T-helper 9 cell (primary cell): ENCODE measurements around the gene TSHZ2.
"Not testable (repeated sequence)": the region's sequence is repeated elsewhere in the genome, so short reads cannot be mapped to it uniquely, and the experiment has no call there.

Source experiments
- DNase-seq: peaks from one replicate; pipeline ENCODE4 v3.0.0-alpha.2; 2020

Gene TSHZ2

DNA sequence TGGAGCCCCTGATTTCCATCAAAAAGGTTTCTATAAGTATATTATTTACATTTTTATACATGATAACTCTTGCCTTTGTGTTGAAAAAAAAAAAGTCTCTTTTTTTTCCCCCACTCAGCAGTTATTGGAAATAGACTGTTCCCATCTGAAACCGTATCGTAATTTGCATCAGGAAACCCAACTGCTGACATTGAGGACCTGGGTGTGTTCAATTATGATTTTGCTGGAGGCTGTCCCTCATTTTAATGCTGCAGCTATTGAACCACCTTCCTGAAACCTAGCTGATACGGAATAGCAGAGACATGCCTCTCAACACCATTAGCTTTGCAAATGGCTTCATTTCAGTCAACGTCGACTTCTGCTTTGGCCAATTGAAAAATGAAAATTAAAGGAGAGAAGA is 522.6 kb downstream of the TSHZ2 start:
- DNase-seq = no peak

DNA sequence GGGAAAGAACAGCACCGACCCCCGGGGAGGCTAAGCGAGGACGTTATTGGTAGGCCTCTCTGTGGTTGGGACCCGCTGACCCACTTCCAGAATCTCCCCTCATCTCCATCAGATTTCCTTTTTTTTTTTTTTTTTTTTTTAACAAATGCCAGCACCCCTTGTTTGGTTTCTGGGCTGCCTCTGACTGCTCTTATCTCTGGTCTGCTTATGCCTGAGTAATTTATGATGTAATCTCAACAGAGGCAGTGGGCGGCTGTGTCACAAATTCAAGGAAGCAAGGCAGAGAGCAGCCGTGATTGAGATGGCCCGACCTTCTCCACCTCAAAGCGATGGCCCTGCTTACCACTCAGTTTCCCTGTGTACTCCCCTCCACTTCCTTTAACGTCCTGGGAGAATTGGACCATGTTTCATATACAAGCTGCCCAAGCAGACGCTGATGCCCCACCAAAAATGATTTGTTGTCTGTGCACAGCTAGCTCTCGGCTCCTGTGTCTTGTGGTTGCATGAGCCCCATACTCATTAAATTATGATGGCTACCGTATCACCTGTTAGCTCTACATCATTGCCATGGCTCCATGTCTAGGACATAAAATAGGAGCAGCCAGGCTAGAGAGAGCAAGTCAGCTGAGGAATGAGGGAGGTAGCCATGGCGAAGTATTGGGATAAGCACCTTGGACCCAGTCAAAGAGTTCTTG is 523.4 kb downstream of the TSHZ2 start:
- no peak for DNase-seq

DNA sequence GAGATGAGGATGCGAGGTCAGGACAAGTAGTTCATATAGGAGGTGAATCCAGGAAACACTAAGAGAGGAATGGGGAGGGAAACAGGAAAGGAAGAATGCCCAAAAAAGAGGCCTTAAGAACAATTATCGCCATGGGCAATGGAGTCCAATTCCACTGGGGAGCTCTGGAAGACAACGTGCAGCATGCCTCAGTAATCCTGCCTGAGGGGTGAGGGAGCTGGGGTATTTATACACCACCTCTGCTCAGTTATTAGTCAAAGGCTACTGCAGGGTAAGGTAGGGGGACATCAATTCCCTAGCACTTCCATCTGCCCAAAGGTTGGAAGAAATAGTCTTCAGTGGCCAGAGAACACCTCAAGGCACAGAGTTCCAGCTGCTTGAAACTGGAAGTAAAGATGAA is 525.1 kb downstream of the TSHZ2 start:
- DNase-seq = no peak

DNA sequence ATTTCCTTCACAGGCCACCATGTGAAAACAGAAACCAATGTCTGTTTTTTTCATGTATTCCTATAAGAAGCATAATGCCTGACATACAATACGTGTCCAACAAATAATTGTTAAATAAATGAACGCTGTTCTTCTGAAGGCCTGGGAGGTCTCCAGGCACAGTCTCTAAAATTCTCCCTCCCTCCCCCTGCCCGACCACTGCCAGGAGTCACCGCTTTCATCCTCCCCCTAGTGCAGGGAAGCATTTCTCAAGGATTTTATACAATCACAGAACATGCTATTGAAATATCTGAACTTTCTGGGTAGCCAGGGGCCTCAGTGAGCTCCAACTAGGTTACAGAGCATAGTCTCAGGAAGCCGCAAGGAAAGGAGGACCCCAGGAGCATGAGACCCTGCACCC is 526.2 kb downstream of the TSHZ2 start:
- DNase-seq = no peak

DNA sequence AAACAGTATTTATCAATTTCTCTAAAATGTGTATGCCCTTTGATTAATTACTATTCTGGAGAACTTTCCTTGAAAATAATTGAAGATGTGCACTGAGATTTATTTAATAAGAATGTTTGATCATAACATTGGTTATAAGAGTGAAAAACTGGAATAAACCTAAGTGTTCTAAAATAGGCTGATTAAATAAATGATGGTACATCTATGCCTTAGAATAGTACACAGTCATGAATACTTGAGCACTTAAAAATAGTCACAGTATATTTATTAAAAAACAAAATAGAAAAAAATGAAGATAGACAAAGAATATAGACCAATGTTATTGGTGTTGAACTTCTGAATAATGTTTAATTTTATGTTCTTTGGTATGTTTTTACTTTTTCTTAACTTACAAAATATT is 528.5 kb downstream of the TSHZ2 start:
- DNase-seq = no peak

DNA sequence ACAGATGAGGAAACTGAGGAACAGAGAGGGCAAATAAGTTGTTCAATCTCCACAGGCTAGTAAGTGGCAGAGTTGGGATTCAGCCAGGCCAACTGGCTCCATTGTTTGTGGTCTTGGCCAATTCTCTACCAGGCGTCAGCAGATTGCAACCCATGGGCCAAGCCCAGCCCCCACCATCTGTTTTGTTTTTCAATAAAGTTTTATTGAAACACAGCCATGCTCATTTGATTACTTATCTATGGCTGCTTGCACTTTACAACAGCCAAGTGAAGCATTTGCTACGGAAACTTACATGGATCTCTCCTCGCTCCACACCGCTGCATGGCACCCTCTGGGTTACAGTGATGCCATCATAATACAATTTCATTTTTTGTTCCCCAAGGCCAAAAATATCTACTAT is 530.7 kb downstream of the TSHZ2 start:
- no peak for DNase-seq

DNA sequence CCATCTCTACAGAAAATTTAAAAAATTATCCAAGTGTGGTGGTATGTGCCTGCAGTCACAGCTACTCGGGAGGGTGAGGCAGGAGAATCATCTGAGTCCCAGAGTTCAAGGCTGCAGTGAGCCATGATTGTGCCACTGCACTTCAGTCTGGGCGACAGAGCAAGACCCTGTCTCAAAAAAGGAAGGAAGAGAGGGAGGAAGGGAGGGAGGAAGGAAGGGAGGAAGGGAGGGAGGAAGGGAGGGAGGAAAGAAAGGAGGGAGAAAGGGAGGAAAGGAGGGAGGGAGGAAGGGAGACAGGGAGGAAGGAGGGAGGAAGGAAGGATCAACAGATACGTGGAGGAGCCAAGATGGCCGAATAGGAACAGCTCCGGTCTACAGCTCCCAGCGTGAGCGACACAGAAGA is 531.4 kb downstream of the TSHZ2 start:
- DNase-seq = no peak

DNA sequence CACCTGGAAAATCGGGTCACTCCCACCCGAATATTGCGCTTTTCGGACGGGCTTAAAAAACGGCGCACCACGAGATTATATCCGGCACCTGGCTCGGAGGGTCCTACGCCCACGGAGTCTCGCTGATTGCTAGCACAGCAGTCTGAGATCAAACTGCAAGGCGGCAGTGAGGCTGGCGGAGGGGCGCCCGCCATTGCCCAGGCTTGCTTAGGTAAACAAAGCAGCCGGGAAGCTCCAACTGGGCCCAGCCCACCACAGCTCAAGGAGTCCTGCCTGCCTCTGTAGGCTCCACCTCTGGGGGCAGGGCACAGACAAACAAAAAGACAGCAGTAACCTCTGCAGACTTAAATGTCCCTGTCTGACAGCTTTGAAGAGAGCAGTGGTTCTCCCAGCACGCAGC is 531.9 kb downstream of the TSHZ2 start:
- DNase-seq = not testable (repeated sequence)

DNA sequence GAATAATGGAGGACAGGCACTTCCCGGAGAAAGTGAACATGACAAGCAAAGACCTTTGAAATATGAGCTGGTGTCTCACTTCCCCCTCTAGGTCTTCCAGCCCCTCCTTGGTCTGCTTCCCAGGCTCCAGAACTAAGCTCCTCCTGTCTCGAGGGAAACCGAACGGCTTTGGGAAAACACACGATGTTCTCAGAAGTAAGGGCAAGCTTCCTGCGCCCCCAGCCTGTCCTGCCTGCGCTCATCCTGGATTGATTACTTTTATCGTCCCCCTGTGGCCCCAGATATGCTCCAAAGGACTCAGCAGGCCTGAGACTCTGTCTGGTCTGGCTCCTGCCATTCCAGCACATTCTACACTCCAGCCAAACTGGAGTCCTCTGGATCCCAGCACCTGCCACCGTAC is 538.1 kb downstream of the TSHZ2 start:
- DNase-seq = no peak

DNA sequence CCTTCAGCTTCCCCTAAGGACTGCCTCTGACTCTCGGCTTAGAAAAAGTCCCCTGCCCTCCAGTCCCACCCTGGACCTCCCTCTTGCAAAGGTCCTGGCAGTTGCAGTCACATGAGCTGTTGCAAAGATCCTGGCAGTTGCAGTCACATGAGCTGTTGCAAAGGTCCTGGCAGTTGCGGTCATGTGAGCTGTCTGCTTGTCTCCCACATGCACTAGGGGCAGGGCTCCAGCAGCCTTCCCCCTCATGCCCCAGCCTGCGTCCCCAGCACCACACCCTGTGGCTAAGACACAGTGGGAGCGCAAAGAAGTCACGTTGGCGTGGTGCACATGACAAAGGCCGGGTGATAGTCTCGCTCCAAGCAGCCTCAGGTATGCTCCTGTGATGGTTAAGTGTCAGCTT is 538.5 kb downstream of the TSHZ2 start:
- DNase-seq = no peak

DNA sequence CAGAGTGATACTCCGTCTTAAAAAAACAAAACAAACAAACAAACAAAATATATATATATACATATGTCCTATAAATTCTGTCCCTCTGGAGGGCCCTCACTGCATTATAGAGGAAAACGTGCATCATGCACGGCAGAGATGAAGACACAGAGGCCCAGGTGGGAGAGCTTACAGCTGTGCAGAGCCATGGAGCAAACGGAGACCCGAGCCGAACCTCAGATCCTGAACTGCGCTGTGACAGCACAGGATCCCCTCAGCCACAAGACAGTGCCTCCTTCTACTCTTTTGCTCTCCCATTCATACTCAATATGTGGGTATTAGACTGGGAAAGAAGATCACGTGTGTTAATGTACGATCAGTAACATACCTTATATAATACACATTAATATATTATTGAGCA is 539.9 kb downstream of the TSHZ2 start:
- no peak for DNase-seq

DNA sequence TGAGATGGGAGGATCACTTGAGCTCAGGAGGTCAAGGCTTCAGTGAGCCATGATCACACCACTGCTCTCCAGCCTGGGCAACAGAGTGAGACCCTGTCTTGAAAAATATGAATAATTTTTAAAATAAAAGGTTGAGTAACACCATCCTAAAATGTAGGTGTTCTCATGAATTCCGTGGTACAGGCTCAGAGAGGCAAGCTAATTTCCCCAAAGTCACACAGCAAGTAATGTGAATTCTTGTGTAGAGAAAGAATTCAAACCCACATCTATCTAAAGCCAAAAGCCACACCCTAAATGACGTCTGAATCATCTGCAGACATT is 541.0 kb downstream of the TSHZ2 start:
- no peak for DNase-seq

DNA sequence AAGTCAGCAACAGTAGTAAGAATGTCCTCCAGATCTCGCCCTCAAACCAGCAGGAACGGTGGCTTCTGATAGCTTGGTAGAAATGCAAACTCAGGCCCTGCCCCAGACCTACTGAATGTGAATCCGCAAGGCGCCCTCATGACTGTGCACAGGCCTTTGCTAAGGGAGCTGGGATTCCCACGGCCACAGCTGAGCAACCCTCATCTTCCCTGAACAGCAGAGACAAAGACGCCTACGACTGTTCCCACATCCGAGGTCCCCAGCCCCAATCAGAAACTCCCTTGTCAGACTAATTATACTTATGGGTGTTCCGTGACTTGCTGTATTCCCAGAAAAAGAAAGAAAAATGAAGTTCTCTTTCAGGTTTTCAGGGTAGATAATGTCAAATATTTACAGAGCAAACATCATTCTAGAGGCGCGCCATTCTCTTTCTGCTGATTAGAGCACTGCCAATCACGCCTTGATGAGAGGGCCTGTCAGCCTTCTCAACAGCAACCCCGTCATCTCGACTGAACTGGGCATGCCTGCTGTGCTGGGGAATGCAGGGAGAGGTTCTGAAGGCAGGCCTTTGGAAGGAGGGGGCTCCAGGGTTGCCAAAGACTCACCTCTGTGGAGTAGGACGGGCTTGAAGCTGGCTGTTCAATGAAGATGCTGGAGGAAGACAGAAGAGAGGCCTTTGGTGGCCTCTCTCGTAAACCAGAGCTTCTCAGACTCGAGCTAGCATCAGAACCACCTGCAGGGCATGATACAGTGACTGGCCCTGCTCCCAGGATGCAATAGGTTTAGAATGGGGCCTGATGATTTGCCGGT is 541.5 kb downstream of the TSHZ2 start:
- no peak for DNase-seq

DNA sequence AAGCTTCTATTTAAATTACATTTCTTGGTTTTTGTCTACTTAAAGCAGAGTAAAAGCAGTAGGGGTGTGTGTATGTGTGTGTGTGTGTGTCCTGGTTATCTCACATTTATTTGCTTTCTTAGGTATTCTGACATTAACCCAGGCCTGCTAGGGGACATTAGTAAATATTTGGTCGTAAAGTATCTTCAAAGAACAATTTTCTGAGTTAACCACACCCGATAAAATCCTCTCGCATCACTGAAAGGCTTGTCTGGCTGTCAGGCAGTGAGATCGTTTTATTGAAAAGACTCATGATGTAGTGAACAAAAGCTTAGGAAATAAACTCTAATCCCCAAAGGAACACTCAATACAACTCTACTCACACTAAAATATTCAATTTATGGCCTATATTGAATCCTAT is 543.6 kb downstream of the TSHZ2 start:
- DNase-seq = no peak

DNA sequence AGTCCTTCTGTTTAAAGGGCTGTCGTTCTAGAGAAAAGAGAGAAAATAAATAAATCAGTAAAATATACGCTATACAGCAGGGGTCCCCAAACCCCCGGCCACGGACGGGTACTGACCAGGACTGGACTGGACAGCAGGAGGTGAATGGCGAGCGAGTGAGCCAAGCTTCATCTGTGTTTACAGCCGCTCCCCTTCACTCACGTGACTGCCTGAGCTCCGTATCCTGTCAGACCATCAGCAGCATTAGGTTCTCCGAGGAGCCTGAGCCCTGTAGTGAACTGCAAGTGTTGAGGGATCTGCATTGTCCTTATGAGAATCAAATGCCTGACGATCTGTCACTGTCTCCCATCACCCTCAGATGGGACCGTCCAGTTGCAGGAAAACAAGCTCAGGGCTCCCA is 545.0 kb downstream of the TSHZ2 start:
- no peak for DNase-seq

DNA sequence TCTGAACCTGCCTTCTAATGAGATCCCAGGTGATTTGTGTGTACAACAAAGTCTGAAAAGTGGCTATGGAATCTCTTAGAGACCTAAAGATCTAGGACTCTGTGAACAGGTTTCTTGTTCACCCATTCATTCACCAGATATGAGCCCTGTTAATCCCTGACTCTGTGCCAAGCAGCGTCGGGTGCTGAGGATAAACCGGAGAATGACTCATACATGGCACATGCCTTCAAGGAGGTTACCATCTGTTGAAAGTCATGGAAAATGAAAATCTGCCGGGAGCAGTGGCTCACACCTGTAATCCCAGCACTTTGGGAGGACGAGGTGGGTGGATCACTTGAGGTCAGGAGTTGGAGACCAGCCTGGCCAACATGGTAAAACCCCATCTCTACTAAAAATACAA is 549.3 kb downstream of the TSHZ2 start:
- DNase-seq = not testable (repeated sequence)

DNA sequence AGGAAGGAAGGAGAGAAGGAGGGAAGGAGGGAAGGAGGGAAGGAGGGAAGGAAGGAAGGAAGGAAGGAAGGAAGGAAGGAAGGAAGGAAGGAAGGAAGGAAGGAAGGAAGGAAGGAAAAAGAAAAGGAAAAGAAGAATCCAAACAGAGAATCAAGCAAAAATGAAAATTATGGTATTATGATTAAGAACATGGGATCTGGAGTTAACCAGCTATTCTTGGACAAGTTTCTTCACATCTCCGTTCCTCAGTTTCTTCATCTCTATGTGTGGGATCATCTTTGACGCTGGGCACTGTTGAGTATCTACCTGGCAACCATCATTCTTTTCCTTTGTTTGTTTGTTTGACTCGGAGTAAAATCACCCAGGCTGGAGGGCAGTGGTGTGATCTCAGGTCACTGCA is 549.9 kb downstream of the TSHZ2 start:
- no peak for DNase-seq

DNA sequence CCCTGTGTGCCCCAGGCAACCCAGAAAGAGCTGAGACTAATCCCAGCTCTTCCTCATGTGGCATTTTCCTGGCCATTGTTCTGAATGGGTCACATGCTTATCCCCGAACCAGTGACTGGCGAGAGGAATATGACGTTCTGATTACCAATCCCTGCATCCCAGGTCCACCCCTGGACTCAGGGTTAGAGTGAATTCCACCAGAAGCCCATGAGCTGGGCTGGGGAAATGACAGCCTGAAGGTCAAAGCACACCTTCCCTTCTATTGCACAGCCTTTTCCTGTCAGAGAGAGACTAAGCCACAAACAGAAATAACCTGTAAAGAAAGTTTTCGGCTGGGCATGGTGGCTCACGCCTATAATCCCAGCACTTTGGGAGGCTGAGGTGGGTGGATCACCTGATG is 550.5 kb downstream of the TSHZ2 start:
- DNase-seq = no peak

DNA sequence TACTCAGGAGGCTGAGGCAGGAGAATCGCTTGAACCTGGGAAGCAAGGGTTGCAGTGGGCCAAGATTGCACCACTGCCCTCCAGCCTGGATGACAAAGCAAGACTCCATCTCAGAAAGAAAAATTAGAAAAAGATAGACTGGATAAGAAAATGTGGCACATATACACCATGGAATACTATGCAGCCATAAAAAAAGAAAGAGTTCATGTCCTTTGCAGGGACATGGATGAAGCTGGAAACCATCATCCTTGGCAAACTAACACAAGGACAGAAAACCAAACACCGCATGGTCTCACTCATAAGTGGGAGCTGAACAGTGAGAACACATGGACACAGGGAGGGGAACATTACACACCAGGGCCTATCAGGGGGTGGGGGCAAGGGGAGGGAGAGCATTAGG is 551.5 kb downstream of the TSHZ2 start:
- DNase-seq = not testable (repeated sequence)

DNA sequence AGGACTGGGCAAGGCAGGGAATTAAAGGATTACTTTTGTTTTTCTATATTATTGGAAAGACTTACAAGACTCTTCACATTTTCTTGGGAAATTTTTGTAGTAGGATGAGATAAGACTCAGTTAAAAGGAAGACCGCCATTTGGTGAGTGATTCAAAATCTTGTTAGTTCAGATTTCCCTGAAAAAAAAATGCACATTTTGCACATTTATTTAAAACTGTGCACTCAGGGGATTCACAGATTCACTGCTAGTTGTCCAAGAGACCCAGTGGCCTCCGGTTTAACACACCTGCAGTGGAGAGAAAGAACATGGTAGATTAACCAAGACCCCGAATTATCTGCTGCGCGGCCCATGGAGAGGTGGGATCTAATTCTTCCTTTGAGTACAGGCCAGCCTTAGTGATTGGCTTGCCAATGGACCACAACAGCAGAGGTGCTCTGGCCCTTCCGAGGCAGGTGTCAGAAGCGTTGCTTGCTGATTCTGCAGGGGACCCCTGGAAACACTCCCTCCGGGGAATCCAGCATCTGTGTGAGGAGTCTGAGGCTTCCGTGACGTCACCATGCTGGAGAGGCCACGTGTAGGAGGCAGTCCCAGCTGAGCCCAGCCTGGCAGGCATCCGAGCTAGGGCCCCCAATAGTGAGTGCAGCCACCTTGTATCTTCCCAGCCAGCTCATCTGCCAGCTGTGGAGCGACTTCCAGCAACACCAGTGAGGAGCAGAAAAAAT is 552.6 kb downstream of the TSHZ2 start:
- DNase-seq = no peak

DNA sequence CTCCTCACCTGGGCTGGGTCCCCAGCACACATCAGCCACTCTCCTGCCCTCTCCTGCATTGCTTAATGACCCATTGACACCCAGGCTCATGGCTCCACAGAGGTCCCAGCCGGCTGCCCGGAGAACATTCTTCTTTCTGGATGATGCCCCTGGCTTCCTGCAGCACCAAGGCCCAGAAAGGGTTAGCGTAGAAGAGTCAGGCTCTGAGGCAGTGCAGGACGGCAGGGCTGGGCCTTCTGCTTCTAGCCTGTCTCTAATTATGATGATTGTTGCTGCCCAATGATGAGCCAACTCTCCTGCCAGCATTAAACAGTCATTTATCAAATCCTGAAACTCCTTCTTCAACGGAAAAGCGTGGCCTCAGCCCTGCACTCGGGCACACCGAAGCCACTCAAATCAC is 555.0 kb downstream of the TSHZ2 start:
- no peak for DNase-seq

DNA sequence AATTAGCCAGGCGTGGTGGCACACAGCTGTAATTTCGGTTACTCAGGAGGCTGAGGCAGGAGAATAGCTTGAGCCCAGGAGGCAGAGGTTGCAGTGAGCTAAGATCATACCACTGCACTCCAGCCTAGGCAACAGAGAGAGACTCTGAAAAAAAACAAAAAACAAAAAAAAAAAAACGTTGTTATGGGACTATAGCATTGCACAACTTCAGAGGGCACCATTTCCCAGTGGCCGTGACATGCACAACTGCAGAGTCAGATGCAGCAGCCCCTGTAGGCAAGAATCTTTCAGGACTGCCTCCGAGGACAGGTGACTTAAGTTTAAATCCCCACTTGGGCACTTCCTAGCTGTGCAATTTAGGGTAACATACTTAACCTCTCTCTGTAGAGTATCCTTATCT is 557.5 kb downstream of the TSHZ2 start:
- DNase-seq = no peak

DNA sequence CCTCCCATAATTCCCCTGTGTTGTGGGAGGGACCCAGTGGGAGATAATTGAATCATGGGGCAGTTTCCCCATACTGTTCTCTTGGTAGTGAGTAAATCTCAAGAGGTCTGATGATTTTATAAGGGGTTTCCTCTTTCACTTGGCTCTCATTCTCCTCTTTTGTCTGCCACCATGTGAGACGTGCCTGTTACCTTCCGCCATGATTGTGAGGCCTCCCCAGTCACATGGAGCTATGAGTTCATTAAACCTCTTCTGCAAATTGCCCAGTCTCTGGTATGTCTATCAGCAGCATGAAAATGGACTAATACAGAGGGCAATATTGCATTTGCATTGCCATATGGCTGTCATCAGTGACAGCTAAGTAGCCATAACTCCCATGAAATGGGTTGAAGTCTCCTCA is 558.3 kb downstream of the TSHZ2 start:
- no peak for DNase-seq

DNA sequence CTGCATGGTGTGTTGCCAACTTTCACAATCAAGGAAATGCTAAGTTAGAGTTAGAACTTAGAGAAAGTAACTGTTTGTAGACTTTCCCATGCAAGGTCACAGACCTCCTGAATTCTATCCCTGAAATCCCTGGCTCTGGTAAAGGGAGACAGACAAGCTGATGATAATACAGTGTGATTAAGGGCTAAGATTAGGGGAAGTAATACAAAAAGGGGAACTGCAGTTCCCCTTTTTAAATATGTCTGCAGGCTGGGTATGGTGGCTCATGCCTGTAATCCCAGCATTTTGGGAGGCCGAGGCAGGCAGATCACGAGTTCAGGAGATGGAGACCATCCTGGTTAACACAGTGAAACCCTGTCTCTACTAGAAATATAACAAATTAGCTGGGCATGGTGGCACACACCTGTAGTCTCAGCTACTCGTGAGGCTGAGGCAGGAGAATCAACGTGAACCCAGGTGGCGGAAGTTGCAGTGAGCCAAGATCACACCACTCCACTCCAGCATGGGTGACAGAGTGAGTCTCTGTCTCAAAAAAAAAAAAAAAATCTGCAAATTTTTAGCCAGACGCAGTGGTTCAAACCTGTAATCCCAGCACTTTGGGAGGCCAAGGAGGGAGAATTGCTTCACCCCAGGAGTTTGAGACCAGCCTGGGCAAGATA is 560.6 kb downstream of the TSHZ2 start:
- not testable (repeated sequence) for DNase-seq
